ENCODE measurements around the gene NCF2. TPM values are rescaled to one million over a fixed set of nuclear protein-coding genes. Genes with fewer than 3 reads are reported as not detected.

Gene NCF2
- total RNA-seq, 1 experiment from 2014 or later: 26.2 TPM

- DNase-seq (ENCODE audit: low read depth): no peak
These were observed 37.8 kb downstream of the NCF2 start for GRCh38 chr1:183552441-183552840.

GRCh38 chr1:183551924-183552323, 38.3 kb downstream of the NCF2 start:
- no peak for DNase-seq (ENCODE audit: low read depth)

GRCh38 chr1:183550915-183551314, 39.3 kb downstream of the NCF2 start:
- no peak for DNase-seq (ENCODE audit: low read depth)

- DNase-seq (ENCODE audit: low read depth): no peak
These were observed 42.1 kb downstream of the NCF2 start for GRCh38 chr1:183548116-183548515.

GRCh38 chr1:183546427-183546826, 43.8 kb downstream of the NCF2 start:
- DNase-seq (ENCODE audit: low read depth): no peak

GRCh38 chr1:183544598-183545297, 45.5 kb downstream of the NCF2 start:
- DNase-seq (ENCODE audit: low read depth): no peak

- DNase-seq (ENCODE audit: low read depth): peak; percentile 37
These were observed 46.5 kb downstream of the NCF2 start for GRCh38 chr1:183543619-183544204.

- DNase-seq (ENCODE audit: low read depth): no peak
These were observed 52.9 kb downstream of the NCF2 start for GRCh38 chr1:183537405-183537804.

GRCh38 chr1:183533617-183534174, 56.6 kb downstream of the NCF2 start:
- no peak for DNase-seq (ENCODE audit: low read depth)

- DNase-seq (ENCODE audit: low read depth): no peak
These were observed 61.7 kb downstream of the NCF2 start for GRCh38 chr1:183528577-183528976.

- DNase-seq (ENCODE audit: low read depth): no peak
These were observed 68.2 kb downstream of the NCF2 start for GRCh38 chr1:183522104-183522503.

- no peak for DNase-seq (ENCODE audit: low read depth)
These were observed 69.9 kb downstream of the NCF2 start for GRCh38 chr1:183520379-183520778.

GRCh38 chr1:183517401-183517800, 72.9 kb downstream of the NCF2 start:
- no peak for DNase-seq (ENCODE audit: low read depth)

- no peak for DNase-seq (ENCODE audit: low read depth)
These were observed 73.5 kb downstream of the NCF2 start for GRCh38 chr1:183516725-183517124.

GRCh38 chr1:183515002-183515689, 75.1 kb downstream of the NCF2 start:
- DNase-seq (ENCODE audit: low read depth): peak; percentile 55

- no peak for DNase-seq (ENCODE audit: low read depth)
These were observed 76.0 kb downstream of the NCF2 start for GRCh38 chr1:183514235-183514634.

GRCh38 chr1:183512450-183512849, 77.8 kb downstream of the NCF2 start:
- DNase-seq (ENCODE audit: low read depth): no peak

GRCh38 chr1:183508694-183509093, 81.6 kb downstream of the NCF2 start:
- DNase-seq (ENCODE audit: low read depth): no peak

GRCh38 chr1:183506561-183506960, 83.7 kb downstream of the NCF2 start:
- DNase-seq (ENCODE audit: low read depth): no peak

All from Daoy (cell line).